Erythroblast (primary cell): ENCODE results near the gene PDLIM3.

Experiments used
- GATA1 ChIP-seq: IDR thresholded peaks from 2 replicates; pipeline ENCODE4 v1.6.1; 2011; ENCODE audit warnings: low read depth, mild to moderate bottlenecking, control low read depth, low read length, moderate library complexity
- POLR2A ChIP-seq: IDR thresholded peaks from 2 replicates; pipeline ENCODE4 v1.6.1; 2011; ENCODE audit warnings: mild to moderate bottlenecking, low read length

DNA sequence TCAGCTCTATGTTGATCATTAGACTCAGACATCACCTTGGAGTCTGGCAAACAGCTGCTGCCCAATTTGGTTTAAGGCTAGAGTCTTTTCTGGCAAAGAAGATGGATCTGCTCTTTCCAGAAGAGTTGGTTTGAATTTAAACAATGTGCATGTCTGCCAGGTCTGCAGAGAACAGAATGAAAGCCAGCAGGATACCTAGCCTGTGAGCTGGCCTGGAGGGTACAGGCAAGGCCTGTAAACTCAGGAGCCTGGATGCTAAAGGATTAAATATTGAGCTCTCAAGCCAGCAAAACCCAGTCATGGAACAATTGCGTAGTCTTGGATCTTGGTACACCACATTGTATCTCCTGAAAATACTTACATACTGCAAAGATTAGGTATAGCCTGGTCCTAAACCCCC is 15.6 kb upstream of the PDLIM3 start:
- TF ChIP-seq POLR2A = no peak
- TF ChIP-seq GATA1 = no peak
